Panc1 (cell line): ENCODE measurements around the gene BTBD9. TPM values are rescaled to one million over a fixed set of nuclear protein-coding genes. Genes with fewer than 3 reads are reported as not detected.

ENCODE experiments used
- ATAC-seq: fragments of 200-7000 bp; cut with Tn5 transposase; 2 replicates; pipeline ENCODE4 v1.9.1; 2020; ENCODE audit warnings: mild to moderate bottlenecking, moderate library complexity
- BruUV-seq: library from RNA; stranded (reverse); fragments of 400-500 nt; replicated peaks from 2 replicates; lab custom pipeline; 2021; lab: Mats Ljungman, UMichigan
- CTCF ChIA-PET: fragments of 300-600 bp; sonication (Branson Sonifier 250); formaldehyde crosslinking; loops from one replicate; lab custom pipeline; 2022; ENCODE audit warnings: antibody characterized with exemption; lab: Charles Lee
- POLR2A ChIA-PET: fragments of 300-600 bp; sonication (Branson Sonifier 250); formaldehyde crosslinking; loops from one replicate; lab custom pipeline; 2022; ENCODE audit warnings: antibody characterized with exemption; lab: Charles Lee
- DNase-seq: peaks from one replicate; pipeline ENCODE4 v3.0.0-alpha.2; 2010; ENCODE audit warnings: low read depth, low spot score
- H3K27ac ChIP-seq: 2 replicates; pipeline ENCODE4 v1.5.1; 2011; ENCODE audit warnings: mild to moderate bottlenecking, low read length, inconsistent platforms
- H3K27me3 ChIP-seq: fragments of 200-500 bp; sonication (Bioruptor generic); 2 replicates; pipeline ENCODE4 v1.6.0; 2014; ENCODE audit warnings: low read length, inconsistent platforms; ENCODE audit not compliant: control insufficient read depth, insufficient read depth
- H3K36me3 ChIP-seq: fragments of 200-500 bp; sonication (Bioruptor generic); 2 replicates; pipeline ENCODE4 v1.5.1; 2014; ENCODE audit warnings: inconsistent platforms, mild to moderate bottlenecking, low read length, moderate library complexity; ENCODE audit not compliant: control insufficient read depth, insufficient read depth
- H3K4me1 ChIP-seq: 2 replicates; pipeline ENCODE4 v1.5.1; 2011; ENCODE audit warnings: inconsistent platforms, mild to moderate bottlenecking, low read length, moderate library complexity; ENCODE audit not compliant: control insufficient read depth, insufficient read depth
- H3K4me3 ChIP-seq, 2 experiments: 2 replicates each; pipeline ENCODE4 v1.5.1; 2011 to 2012; ENCODE audit warnings: low read depth in 2 of 2, low read length in 2 of 2, mild to moderate bottlenecking in 2 of 2, inconsistent platforms in 1 of 2, moderate library complexity in 1 of 2
- H3K9me3 ChIP-seq: fragments of 200-500 bp; sonication (Bioruptor generic); 2 replicates; pipeline ENCODE4 v1.5.1; 2014; ENCODE audit warnings: low read depth, mild to moderate bottlenecking, inconsistent platforms, low read length, moderate library complexity; ENCODE audit not compliant: control insufficient read depth, insufficient read depth
- CTCF ChIP-seq: fragments of 450-650 bp; IDR thresholded peaks from 2 replicates; pipeline ENCODE4 v1.5.1; 2017; ENCODE audit warnings: mild to moderate bottlenecking
- POLR2AphosphoS5 ChIP-seq: IDR thresholded peaks from 2 replicates; pipeline ENCODE4 v1.6.1; 2012; ENCODE audit warnings: mild to moderate bottlenecking, low read depth, low read length, moderate library complexity
- REST ChIP-seq, 2 experiments: IDR thresholded peaks; 2 replicates each; pipeline ENCODE4 v1.6.1; 2011 to 2012; ENCODE audit warnings: low read depth in 2 of 2, control low read depth in 1 of 2, low read length in 1 of 2, mild to moderate bottlenecking in 1 of 2, moderate library complexity in 1 of 2; ENCODE audit not compliant: insufficient read depth in 1 of 2
- SIN3A ChIP-seq: IDR thresholded peaks from 2 replicates; pipeline ENCODE4 v1.6.1; 2012; ENCODE audit warnings: low read depth, mild to moderate bottlenecking, low read length, moderate library complexity, borderline replicate concordance; ENCODE audit not compliant: insufficient read depth
- TCF7L2 ChIP-seq: IDR thresholded peaks from 2 replicates; pipeline ENCODE4 v1.6.1; 2011; ENCODE audit warnings: mild to moderate bottlenecking, low read depth, low read length, inconsistent platforms
- in situ Hi-C: cut with HindIII; loops from 2 replicates; pipeline ENCODE4 v1.10.0; 2016; ENCODE audit warnings: low sequenced_read_pairs, low pct_unique_long_range_greater_than_20kb
- intact Hi-C: fragments of 100-400 bp; cut with micrococcal nuclease; formaldehyde crosslinking; loops from one replicate; pipeline ENCODE4 v1.10.0; 2022; ENCODE audit not compliant: unreplicated experiment
- total RNA-seq: library from RNA; stranded (reverse); gene quantifications from one replicate; pipeline ENCODE4 v1.2.1, GENCODE V29; 2021; ENCODE audit not compliant: unreplicated experiment

BTBD9 gene
- total RNA-seq, 1 experiment from 2014 or later, result 12.8 TPM

- no TSS peak for BruUV-seq
- Histone ChIP-seq H3K4me3 (no peak overlapping the region), H3K36me3 (peaks cover 9% of the 10 kb centered on the region), H3K27ac (no peak overlapping the region), H3K27me3 (no peaks in the 10 kb centered on the region), H3K4me1 (no peaks in the 10 kb centered on the region), H3K9me3 (no peaks in the 10 kb centered on the region)
- intact Hi-C loops, result no loop called here
- ATAC-seq (peak; percentile 91), DNase-seq (peak; percentile 43)
- TF ChIP-seq POLR2AphosphoS5 (no peak), CTCF (peak; percentile 80)
- CTCF ChIA-PET, result interaction anchor here (1.1 kb wide), 1 partner anchor 24 kb away, joined by 6 read pairs; no protein-coding TSS in a partner anchor
- POLR2A ChIA-PET, result no interaction called here
- in situ Hi-C loops, result no loop called here
Measured at GRCh38 chr6:38671885-38672467, 32.2 kb upstream of the BTBD9 start.

- no peak for ATAC-seq
- no peak for TF ChIP-seq POLR2AphosphoS5
- TF ChIP-seq SIN3A, result no peak
- no peak for TF ChIP-seq REST (IDR thresholded peaks at IDR 0.05; ENCODE audit: insufficient read depth in 1 of 2, low read depth in 2 of 2, low read length in 1 of 2)
- TF ChIP-seq TCF7L2, result no peak
- TF ChIP-seq CTCF, result no peak
- Histone ChIP-seq H3K27ac (no peak overlapping the region), H3K4me3 (no peak overlapping the region), H3K9me3 (no peaks in the 10 kb centered on the region), H3K27me3 (no peaks in the 10 kb centered on the region), H3K4me1 (no peaks in the 10 kb centered on the region), H3K36me3 (no peaks in the 10 kb centered on the region)
- ChIA-PET CTCF (no interaction called here), POLR2A (no interaction called here)
- no TSS peak for BruUV-seq
- DNase-seq, result no peak
- in situ Hi-C loops, result no loop called here
- intact Hi-C loops, result no loop called here
Measured at GRCh38 chr6:38658418-38659167, 18.9 kb upstream of the BTBD9 start.
